ENCODE data around the gene NCK1.

DNA sequence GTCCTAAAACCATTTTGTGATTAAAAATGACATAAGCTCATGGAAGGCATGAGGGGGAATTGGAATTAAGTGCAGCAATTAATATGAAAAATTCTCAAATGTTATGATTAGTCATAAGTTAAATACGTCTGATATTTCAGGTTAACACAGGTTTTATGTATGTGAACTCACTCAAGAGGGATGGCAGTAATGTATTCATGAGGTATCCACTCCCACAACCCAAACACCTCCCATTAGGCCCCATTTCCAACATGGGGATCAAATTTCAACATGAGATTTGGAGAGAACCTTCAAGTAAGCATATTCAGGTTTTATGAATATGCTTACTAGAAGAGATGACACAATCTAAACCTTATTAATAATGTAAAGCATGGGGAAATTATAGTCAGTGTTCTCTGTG is 54.2 kb downstream of the NCK1 start:
- TF ChIP-seq, protein P1, sequence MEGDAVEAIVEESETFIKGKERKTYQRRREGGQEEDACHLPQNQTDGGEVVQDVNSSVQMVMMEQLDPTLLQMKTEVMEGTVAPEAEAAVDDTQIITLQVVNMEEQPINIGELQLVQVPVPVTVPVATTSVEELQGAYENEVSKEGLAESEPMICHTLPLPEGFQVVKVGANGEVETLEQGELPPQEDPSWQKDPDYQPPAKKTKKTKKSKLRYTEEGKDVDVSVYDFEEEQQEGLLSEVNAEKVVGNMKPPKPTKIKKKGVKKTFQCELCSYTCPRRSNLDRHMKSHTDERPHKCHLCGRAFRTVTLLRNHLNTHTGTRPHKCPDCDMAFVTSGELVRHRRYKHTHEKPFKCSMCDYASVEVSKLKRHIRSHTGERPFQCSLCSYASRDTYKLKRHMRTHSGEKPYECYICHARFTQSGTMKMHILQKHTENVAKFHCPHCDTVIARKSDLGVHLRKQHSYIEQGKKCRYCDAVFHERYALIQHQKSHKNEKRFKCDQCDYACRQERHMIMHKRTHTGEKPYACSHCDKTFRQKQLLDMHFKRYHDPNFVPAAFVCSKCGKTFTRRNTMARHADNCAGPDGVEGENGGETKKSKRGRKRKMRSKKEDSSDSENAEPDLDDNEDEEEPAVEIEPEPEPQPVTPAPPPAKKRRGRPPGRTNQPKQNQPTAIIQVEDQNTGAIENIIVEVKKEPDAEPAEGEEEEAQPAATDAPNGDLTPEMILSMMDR (IDR thresholded peaks at IDR 0.05; ENCODE audit: low read depth, low read length) = no peak
- TF ChIP-seq POLR2A (IDR thresholded peaks at IDR 0.05; ENCODE audit: extremely low read depth, insufficient read length) = no peak
- TF ChIP-seq, protein P2, sequence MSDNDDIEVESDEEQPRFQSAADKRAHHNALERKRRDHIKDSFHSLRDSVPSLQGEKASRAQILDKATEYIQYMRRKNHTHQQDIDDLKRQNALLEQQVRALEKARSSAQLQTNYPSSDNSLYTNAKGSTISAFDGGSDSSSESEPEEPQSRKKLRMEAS (IDR thresholded peaks at IDR 0.05; ENCODE audit: low read depth, low read length) = no peak
- TF ChIP-seq MYC (IDR thresholded peaks at IDR 0.05; ENCODE audit: low read depth, low read length) = no peak
